ENCODE data around the gene C12orf42.

DNA sequence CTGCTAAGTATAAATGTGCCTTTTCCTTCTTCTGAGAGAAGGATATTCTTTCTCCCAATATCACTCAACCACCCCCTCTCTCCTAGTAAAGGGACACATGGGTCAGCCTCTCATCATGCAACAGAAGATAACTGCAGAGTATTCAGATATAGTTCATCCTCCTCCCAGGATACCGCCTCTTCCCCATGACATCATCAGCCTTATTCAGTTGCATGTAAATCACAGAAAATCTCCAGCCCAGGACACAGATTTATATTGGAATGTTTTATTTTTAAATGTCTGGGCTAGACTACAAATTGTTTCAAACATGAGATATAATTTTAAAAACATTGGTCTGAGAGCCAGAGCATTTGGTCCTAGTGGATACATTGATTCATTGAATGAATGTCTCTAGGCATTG lies 178.5 kb downstream of the C12orf42 start:
- TF ChIP-seq CTCF (IDR thresholded peaks at IDR 0.05; ENCODE audit: insufficient read depth, low read length) = no peak
- no peak for TF ChIP-seq POLR2AphosphoS5 (IDR thresholded peaks at IDR 0.05; ENCODE audit: low read depth)
